Cardiac fibroblast (primary cell): Measurements from ENCODE around the gene FSTL4.

Experiments used
- DNase-seq, 2 donors: peaks; one replicate each; pipeline versions ENCODE4 v3.0.0 to v3.0.0-alpha.2; 2010; ENCODE audit warnings: low read depth in 2 of 2
- H3K4me3 ChIP-seq, 2 donors: replicated peaks in 1 of 2; 1 replicate in 1 of 2; 2 replicates in 1 of 2; pipeline ENCODE4 v1.5.1; 2011; ENCODE audit warnings: low read depth in 2 of 2, low read length in 2 of 2, mild to moderate bottlenecking in 2 of 2, moderate library complexity in 1 of 2
- CTCF ChIP-seq: IDR thresholded peaks from one replicate; pipeline ENCODE4 v1.5.1; 2011; ENCODE audit warnings: low read depth, mild to moderate bottlenecking, low read length, inconsistent platforms

Gene FSTL4

GRCh38 chr5:133582971-133583370, 29.4 kb downstream of the FSTL4 start:
- no peak for DNase-seq
- no peak for TF ChIP-seq CTCF
- H3K4me3 ChIP-seq, result no peak overlapping the region

GRCh38 chr5:133581918-133582317, 30.4 kb downstream of the FSTL4 start:
- no peak overlapping the region for H3K4me3 ChIP-seq
- no peak for DNase-seq
- no peak for TF ChIP-seq CTCF

- no peak overlapping the region for H3K4me3 ChIP-seq
These were observed 31.0 kb downstream of the FSTL4 start for GRCh38 chr5:133581348-133581747.

GRCh38 chr5:133580618-133581017, 31.7 kb downstream of the FSTL4 start:
- TF ChIP-seq CTCF, result no peak
- no peak overlapping the region for H3K4me3 ChIP-seq
- no peak for DNase-seq

More at GRCh38 chr5:133581348-133581747, 31.0 kb downstream of the FSTL4 start:
- no peak for TF ChIP-seq CTCF
- no peak for DNase-seq

GRCh38 chr5:133579766-133580165, 32.6 kb downstream of the FSTL4 start:
- no peak overlapping the region for H3K4me3 ChIP-seq
- no peak for TF ChIP-seq CTCF
- DNase-seq, result no peak

GRCh38 chr5:133569347-133569746, 43.0 kb downstream of the FSTL4 start:
- DNase-seq, result peak; percentile 18
- H3K4me3 ChIP-seq, result no peak overlapping the region
- TF ChIP-seq CTCF, result no peak

GRCh38 chr5:133565993-133566392, 46.3 kb downstream of the FSTL4 start:
- no peak for TF ChIP-seq CTCF
- DNase-seq, result peak; percentile 22 to 28
- no peak overlapping the region for H3K4me3 ChIP-seq
